Measurements from ENCODE around the gene IL11RA.
"Not testable (repeated sequence)": the region's sequence is repeated elsewhere in the genome, so short reads cannot be mapped to it uniquely, and the experiment has no call there.

IL11RA gene

GRCh38 chr9:34633851-34634550 is 18.0 kb upstream of the IL11RA start:
- Histone ChIP-seq H3K4me1 (ENCODE audit: insufficient read depth, low read length) (peaks cover 31% of the 10 kb centered on the region), H3K9me3 (ENCODE audit: low read length) (no peaks in the 10 kb centered on the region), H3K4me3 (ENCODE audit: low read depth in 1 of 2, low read length in 2 of 2) (no peak overlapping the region), H3K27ac (ENCODE audit: low read depth, low read length) (no peak overlapping the region), H3K9ac (ENCODE audit: low read length) (no peak overlapping the region), H3K27me3 (ENCODE audit: control insufficient read depth in 1 of 2, insufficient read depth in 2 of 2, low read length in 2 of 2) (peaks cover 5 to 8% of the 10 kb centered on the region in 2 donors), H3K36me3 (ENCODE audit: insufficient read depth, low read length) (peaks cover 6% of the 10 kb centered on the region)

GRCh38 chr9:34634551-34635248 is 17.3 kb upstream of the IL11RA start:
- Histone ChIP-seq H3K9ac (ENCODE audit: low read length) (no peak overlapping the region), H3K36me3 (ENCODE audit: insufficient read depth, low read length) (peaks cover 6% of the 10 kb centered on the region), H3K27me3 (ENCODE audit: control insufficient read depth in 1 of 2, insufficient read depth in 2 of 2, low read length in 2 of 2) (peaks cover 0 to 1% of the 10 kb centered on the region in 2 donors), H3K27ac (ENCODE audit: low read depth, low read length) (no peak overlapping the region), H3K9me3 (ENCODE audit: low read length) (no peaks in the 10 kb centered on the region), H3K4me1 (ENCODE audit: insufficient read depth, low read length) (peaks cover 31% of the 10 kb centered on the region), H3K4me3 (ENCODE audit: low read depth in 1 of 2, low read length in 2 of 2) (no peak overlapping the region)

GRCh38 chr9:34635556-34635955 is 16.4 kb upstream of the IL11RA start:
- Histone ChIP-seq H3K27me3 (ENCODE audit: control insufficient read depth in 1 of 2, insufficient read depth in 2 of 2, low read length in 2 of 2) (no peaks in the 10 kb centered on the region), H3K27ac (ENCODE audit: low read depth, low read length) (no peak overlapping the region), H3K9ac (ENCODE audit: low read length) (no peak overlapping the region), H3K4me1 (ENCODE audit: insufficient read depth, low read length) (peaks cover 31% of the 10 kb centered on the region), H3K4me3 (ENCODE audit: low read depth in 1 of 2, low read length in 2 of 2) (no peak overlapping the region), H3K36me3 (ENCODE audit: insufficient read depth, low read length) (peaks cover 6% of the 10 kb centered on the region), H3K9me3 (ENCODE audit: low read length) (no peaks in the 10 kb centered on the region)

- peak overlapping the region; percentile 93 for H3K27ac ChIP-seq (ENCODE audit: low read depth, low read length)
- peak overlapping the region; percentile 76 to 80 for H3K4me3 ChIP-seq (ENCODE audit: low read depth in 1 of 2, low read length in 2 of 2)
- H3K27me3 ChIP-seq (ENCODE audit: control insufficient read depth in 1 of 2, insufficient read depth in 2 of 2, low read length in 2 of 2) = no peaks in the 10 kb centered on the region
- H3K9ac ChIP-seq (ENCODE audit: low read length) = peak overlapping the region; percentile 41
- H3K9me3 ChIP-seq (ENCODE audit: low read length) = no peaks in the 10 kb centered on the region
- peaks cover 31% of the 10 kb centered on the region for H3K4me1 ChIP-seq (ENCODE audit: insufficient read depth, low read length)
- H3K36me3 ChIP-seq (ENCODE audit: insufficient read depth, low read length) = peaks cover 6% of the 10 kb centered on the region
Measured at GRCh38 chr9:34636791-34637355, 15.1 kb upstream of the IL11RA start.

- H3K9ac ChIP-seq (ENCODE audit: low read length) = peak within 1 kb of the TSS; percentile 88
- H3K4me1 ChIP-seq (ENCODE audit: insufficient read depth, low read length) = peaks cover 31% of the 10 kb centered on the region
- H3K36me3 ChIP-seq (ENCODE audit: insufficient read depth, low read length) = peaks cover 6% of the 10 kb centered on the region
- H3K27me3 ChIP-seq (ENCODE audit: control insufficient read depth in 1 of 2, insufficient read depth in 2 of 2, low read length in 2 of 2) = no peaks in the 10 kb centered on the region
- peak within 1 kb of the TSS; percentile 93 for H3K27ac ChIP-seq (ENCODE audit: low read depth, low read length)
- H3K9me3 ChIP-seq (ENCODE audit: low read length) = no peaks in the 10 kb centered on the region
- H3K4me3 ChIP-seq (ENCODE audit: low read depth in 1 of 2, low read length in 2 of 2) = peak within 1 kb of the TSS; percentile 76 to 80
Measured at GRCh38 chr9:34637356-34638137, 14.4 kb upstream of the IL11RA start, which contains the start of gene SIGMAR1. TSS of gene SIGMAR1 (minus strand) at chr9:34637787. CDS start at chr9:34637697, 90 bp downstream.

GRCh38 chr9:34638138-34638445 is 13.9 kb upstream of the IL11RA start:
- H3K27ac ChIP-seq (ENCODE audit: low read depth, low read length) = peak overlapping the region; percentile 93
- H3K4me1 ChIP-seq (ENCODE audit: insufficient read depth, low read length) = peaks cover 31% of the 10 kb centered on the region
- no peaks in the 10 kb centered on the region for H3K27me3 ChIP-seq (ENCODE audit: control insufficient read depth in 1 of 2, insufficient read depth in 2 of 2, low read length in 2 of 2)
- no peaks in the 10 kb centered on the region for H3K9me3 ChIP-seq (ENCODE audit: low read length)
- H3K4me3 ChIP-seq (ENCODE audit: low read depth in 1 of 2, low read length in 2 of 2) = peak overlapping the region; percentile 76 to 80
- peaks cover 6% of the 10 kb centered on the region for H3K36me3 ChIP-seq (ENCODE audit: insufficient read depth, low read length)
- H3K9ac ChIP-seq (ENCODE audit: low read length) = peak overlapping the region; percentile 88

- not testable (repeated sequence) for H3K9ac ChIP-seq (ENCODE audit: low read length)
Measured at GRCh38 chr9:34639322-34639721, 12.7 kb upstream of the IL11RA start.

GRCh38 chr9:34642679-34643078 is 9.3 kb upstream of the IL11RA start:
- Histone ChIP-seq H3K36me3 (ENCODE audit: insufficient read depth, low read length) (no peaks in the 10 kb centered on the region), H3K4me1 (ENCODE audit: insufficient read depth, low read length) (peaks cover 22% of the 10 kb centered on the region), H3K4me3 (ENCODE audit: low read depth in 1 of 2, low read length in 2 of 2) (no peak overlapping the region), H3K9me3 (ENCODE audit: low read length) (no peaks in the 10 kb centered on the region), H3K27ac (ENCODE audit: low read depth, low read length) (no peak overlapping the region), H3K9ac (ENCODE audit: low read length) (no peak overlapping the region), H3K27me3 (ENCODE audit: control insufficient read depth in 1 of 2, insufficient read depth in 2 of 2, low read length in 2 of 2) (no peaks in the 10 kb centered on the region)

More at GRCh38 chr9:34639322-34639721, 12.7 kb upstream of the IL11RA start:
- H3K36me3 ChIP-seq (ENCODE audit: insufficient read depth, low read length); H3K9me3 ChIP-seq (ENCODE audit: low read length); H3K4me3 ChIP-seq (ENCODE audit: low read depth in 1 of 2, low read length in 2 of 2); H3K27me3 ChIP-seq (ENCODE audit: control insufficient read depth in 1 of 2, insufficient read depth in 2 of 2, low read length in 2 of 2); H3K27ac ChIP-seq (ENCODE audit: low read depth, low read length): not testable (repeated sequence)
- H3K4me1 ChIP-seq (ENCODE audit: insufficient read depth, low read length) = peaks cover 24% of the 10 kb centered on the region

- H3K27me3 ChIP-seq (ENCODE audit: control insufficient read depth in 1 of 2, insufficient read depth in 2 of 2, low read length in 2 of 2) = no peaks in the 10 kb centered on the region
- H3K4me1 ChIP-seq (ENCODE audit: insufficient read depth, low read length) = peaks cover 26% of the 10 kb centered on the region
- no peak overlapping the region for H3K4me3 ChIP-seq (ENCODE audit: low read depth in 1 of 2, low read length in 2 of 2)
- peaks cover 17% of the 10 kb centered on the region for H3K36me3 ChIP-seq (ENCODE audit: insufficient read depth, low read length)
- no peak overlapping the region for H3K9ac ChIP-seq (ENCODE audit: low read length)
- H3K9me3 ChIP-seq (ENCODE audit: low read length) = no peaks in the 10 kb centered on the region
- no peak overlapping the region for H3K27ac ChIP-seq (ENCODE audit: low read depth, low read length)
Measured at GRCh38 chr9:34644766-34645314, 7.1 kb upstream of the IL11RA start.

GRCh38 chr9:34646211-34647083 is 5.5 kb upstream of the IL11RA start, which contains the start of gene GALT:
TSS of gene GALT (plus strand) at chr9:34646675. CDS start at chr9:34646705, 30 bp downstream.
- H3K9me3 ChIP-seq (ENCODE audit: low read length) = no peaks in the 10 kb centered on the region
- peak within 1 kb of the TSS; percentile 84 for H3K9ac ChIP-seq (ENCODE audit: low read length)
- no peaks in the 10 kb centered on the region for H3K27me3 ChIP-seq (ENCODE audit: control insufficient read depth in 1 of 2, insufficient read depth in 2 of 2, low read length in 2 of 2)
- H3K4me1 ChIP-seq (ENCODE audit: insufficient read depth, low read length) = peaks cover 35% of the 10 kb centered on the region
- peaks cover 24% of the 10 kb centered on the region for H3K36me3 ChIP-seq (ENCODE audit: insufficient read depth, low read length)
- peak within 1 kb of the TSS; percentile 55 to 88 for H3K4me3 ChIP-seq (ENCODE audit: low read depth in 1 of 2, low read length in 2 of 2)
- H3K27ac ChIP-seq (ENCODE audit: low read depth, low read length) = peak within 1 kb of the TSS; percentile 88

Measured in muscle layer of colon (tissue), 2 donors.